Prostate gland (tissue), 2 donors: Measurements from ENCODE around the gene LYRM2.

ENCODE experiments used
- POLR2A ChIP-seq: fragments of 450-650 bp; IDR thresholded peaks from one replicate; pipeline ENCODE4 v1.6.1; 2016; ENCODE audit warnings: antibody characterized with exemption, mild to moderate bottlenecking
- TF ChIP-seq, protein P1 (sequence below), 4 experiments: fragments of 200-600 bp in 2 of 4; fragments of 450-650 bp in 2 of 4; sonication (generic) in 2 of 4; IDR thresholded peaks; 1 replicate in 3 of 4; 2 replicates in 1 of 4; pipeline ENCODE4 v1.5.1; 2016 to 2019; ENCODE audit warnings: antibody characterized with exemption in 4 of 4, mild to moderate bottlenecking in 2 of 4, moderate library complexity in 2 of 4

DNA sequence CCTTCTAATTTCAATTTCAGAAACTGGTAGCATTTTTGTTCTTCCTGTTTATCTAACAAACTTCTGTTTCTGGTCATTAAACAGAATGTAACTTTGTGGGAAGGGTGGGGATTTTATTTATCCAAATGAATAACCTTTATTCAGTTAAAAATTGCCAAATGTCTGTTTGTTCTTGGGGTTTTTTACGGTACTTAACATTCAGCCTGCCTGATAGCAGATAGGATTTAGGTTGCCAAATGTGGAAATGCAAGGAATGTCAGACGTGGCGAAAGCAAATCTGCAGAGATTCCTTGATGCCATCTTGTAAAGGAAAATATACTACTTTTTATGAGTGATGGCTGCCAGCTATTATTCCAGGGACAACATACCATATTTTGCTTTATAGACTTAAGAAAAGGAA lies 95.7 kb downstream of the LYRM2 start:
- TF ChIP-seq POLR2A = no peak
- TF ChIP-seq, protein P1, sequence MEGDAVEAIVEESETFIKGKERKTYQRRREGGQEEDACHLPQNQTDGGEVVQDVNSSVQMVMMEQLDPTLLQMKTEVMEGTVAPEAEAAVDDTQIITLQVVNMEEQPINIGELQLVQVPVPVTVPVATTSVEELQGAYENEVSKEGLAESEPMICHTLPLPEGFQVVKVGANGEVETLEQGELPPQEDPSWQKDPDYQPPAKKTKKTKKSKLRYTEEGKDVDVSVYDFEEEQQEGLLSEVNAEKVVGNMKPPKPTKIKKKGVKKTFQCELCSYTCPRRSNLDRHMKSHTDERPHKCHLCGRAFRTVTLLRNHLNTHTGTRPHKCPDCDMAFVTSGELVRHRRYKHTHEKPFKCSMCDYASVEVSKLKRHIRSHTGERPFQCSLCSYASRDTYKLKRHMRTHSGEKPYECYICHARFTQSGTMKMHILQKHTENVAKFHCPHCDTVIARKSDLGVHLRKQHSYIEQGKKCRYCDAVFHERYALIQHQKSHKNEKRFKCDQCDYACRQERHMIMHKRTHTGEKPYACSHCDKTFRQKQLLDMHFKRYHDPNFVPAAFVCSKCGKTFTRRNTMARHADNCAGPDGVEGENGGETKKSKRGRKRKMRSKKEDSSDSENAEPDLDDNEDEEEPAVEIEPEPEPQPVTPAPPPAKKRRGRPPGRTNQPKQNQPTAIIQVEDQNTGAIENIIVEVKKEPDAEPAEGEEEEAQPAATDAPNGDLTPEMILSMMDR (IDR thresholded peaks at IDR 0.05) = no peak
